NT2/D1 (cell line): ENCODE results near the gene SURF1.

ENCODE experiments used
- SUZ12 ChIP-seq: IDR thresholded peaks from 2 replicates; pipeline ENCODE4 v1.6.1; 2011; ENCODE audit not compliant: insufficient read length, insufficient read depth; ENCODE audit errors: extremely low read depth
- YY1 ChIP-seq: IDR thresholded peaks from 2 replicates; pipeline ENCODE4 v1.6.1; 2011; ENCODE audit not compliant: insufficient read length, insufficient read depth

DNA sequence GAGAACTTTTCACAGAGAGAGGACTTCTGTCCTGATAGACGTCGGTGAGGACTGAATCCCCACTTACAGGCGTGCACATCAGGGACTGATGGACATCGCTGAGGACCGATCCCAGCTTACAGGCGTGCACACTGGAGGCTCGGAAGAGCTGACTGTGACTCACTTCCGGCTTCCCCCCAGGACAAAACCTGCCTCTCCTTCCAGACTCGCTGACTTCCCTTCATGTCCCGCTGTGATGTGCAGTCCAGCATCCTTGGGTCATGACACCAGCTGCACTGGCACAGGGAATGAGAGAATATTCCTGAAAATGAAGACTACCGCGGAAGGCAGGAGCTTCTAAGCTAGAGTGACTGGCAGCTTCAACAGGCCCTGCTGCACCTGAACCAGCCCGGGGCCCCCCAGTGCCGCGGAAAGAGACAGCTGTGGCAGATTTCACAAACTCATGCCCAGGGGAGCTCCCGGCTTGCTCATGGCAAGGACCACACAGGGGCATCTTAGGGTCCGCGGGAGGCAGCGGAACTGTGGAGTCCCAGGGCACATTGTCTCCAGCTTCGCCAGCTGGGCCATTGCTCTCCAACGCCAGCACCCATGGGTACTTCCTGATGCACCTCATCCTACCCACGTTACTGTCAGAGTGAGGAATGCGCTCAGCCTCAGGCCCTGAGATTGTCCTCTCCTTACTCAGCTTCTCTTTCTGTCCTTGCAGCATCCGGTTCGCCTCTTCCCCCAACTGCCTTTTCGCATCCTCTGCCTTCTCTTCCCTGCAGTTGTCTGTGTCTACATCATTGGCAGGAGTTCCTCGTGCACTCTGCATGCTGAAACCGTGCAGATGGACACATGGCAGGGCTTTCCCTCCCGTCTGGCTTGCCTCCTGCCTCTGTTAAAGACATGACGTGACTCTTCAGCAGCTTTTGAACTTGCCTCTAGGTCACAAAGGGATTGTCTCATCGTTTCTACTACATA is 49.8 kb downstream of the SURF1 start:
- no peak for TF ChIP-seq YY1
- TF ChIP-seq SUZ12, result no peak
